ENCODE measurements around the gene FKBP10.

FKBP10 gene

Small RNA genes lying within 50 kb of the gene (small RNA-seq; reads per million reads assigned to genes)
- gene AC125257.2: 0 reads per million in 2 experiments
